Mesothelial cell of epicardium (in vitro differentiated cells): ENCODE data around the gene MAGI1. TPM values are rescaled to one million over a fixed set of nuclear protein-coding genes. Genes with fewer than 3 reads are reported as not detected.

Experiments used
- DNase-seq, 2 experiments: peaks; one replicate each; pipeline ENCODE4 v3.0.0; 2021; ENCODE audit warnings: low spot score in 2 of 2; ENCODE audit not compliant: unreplicated experiment in 2 of 2
- H3K27ac Mint-ChIP-seq: 2 replicates; pipeline ENCODE4 v1.8.0; 2021; ENCODE audit warnings: mixed read lengths
- H3K27me3 Mint-ChIP-seq: 2 replicates; pipeline ENCODE4 v1.8.0; 2021; ENCODE audit warnings: low read depth, mixed read lengths
- H3K36me3 Mint-ChIP-seq: 2 replicates; pipeline ENCODE4 v1.8.0; 2021; ENCODE audit warnings: mixed read lengths
- H3K4me1 Mint-ChIP-seq: 2 replicates; pipeline ENCODE4 v1.8.0; 2021; ENCODE audit warnings: mixed read lengths
- H3K4me3 Mint-ChIP-seq: 2 replicates; pipeline ENCODE4 v1.8.0; 2021; ENCODE audit warnings: mild to moderate bottlenecking, moderate library complexity, mixed read lengths
- H3K9me3 Mint-ChIP-seq: 2 replicates; pipeline ENCODE4 v1.8.0; 2021; ENCODE audit warnings: mixed read lengths
- CTCF ChIP-seq: fragments of 200-600 bp; sonication (generic); IDR thresholded peaks from one replicate; pipeline ENCODE4 v1.5.0; 2021; ENCODE audit warnings: antibody characterized with exemption; ENCODE audit not compliant: unreplicated experiment
- total RNA-seq: library from RNA; stranded (reverse); gene quantifications from 3 replicates; pipeline ENCODE4 v1.2.1, GENCODE V29; 2021

Gene MAGI1
- total RNA-seq, 1 donor from 2014 or later, result 65.6 TPM

DNA sequence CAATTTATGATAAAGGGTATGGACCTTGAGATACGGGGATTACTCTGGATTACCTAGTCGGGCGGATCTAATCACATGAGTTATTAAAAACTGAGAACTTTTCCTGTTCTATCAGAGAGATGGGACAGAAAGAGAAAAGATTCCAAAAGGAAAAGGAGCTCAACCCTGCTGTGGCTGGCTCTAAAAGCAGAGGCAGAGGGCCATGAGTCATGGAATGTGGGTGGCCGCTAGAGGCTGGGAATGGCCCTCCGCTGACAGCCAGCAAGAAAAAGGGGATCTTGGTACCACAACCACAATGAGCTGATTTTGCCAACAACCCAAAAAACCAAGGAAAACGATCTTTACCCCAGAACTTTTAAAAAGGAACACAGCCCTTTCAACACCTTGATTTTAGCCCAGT lies 210.0 kb downstream of the MAGI1 start:
- H3K27me3 Mint-ChIP-seq, result no peaks in the 10 kb centered on the region
- no peak overlapping the region for H3K4me3 Mint-ChIP-seq
- H3K36me3 Mint-ChIP-seq, result no peaks in the 10 kb centered on the region
- DNase-seq, result no peak
- TF ChIP-seq CTCF, result no peak
- no peaks in the 10 kb centered on the region for H3K9me3 Mint-ChIP-seq
- H3K4me1 Mint-ChIP-seq, result peaks cover 40% of the 10 kb centered on the region
- no peak overlapping the region for H3K27ac Mint-ChIP-seq

DNA sequence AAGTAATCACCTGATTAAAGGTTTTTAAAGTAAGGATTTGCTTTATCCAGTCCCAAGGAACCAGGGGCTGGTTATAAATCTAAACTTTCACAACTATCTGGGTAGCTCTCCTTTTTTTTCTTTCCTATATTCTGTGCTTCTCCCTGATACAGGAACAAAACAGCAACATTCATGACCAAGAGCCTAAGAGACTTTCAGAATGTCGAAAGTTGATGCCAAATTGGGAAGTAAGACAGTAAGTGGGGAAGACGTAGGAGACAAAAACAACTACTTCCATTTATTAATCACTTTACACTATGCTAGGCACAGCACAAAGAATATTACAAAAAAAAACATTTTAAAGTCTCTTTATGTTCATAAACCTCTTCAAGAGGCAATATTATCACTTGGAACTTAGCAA lies 211.6 kb downstream of the MAGI1 start:
- no peak for DNase-seq
- H3K4me1 Mint-ChIP-seq, result peaks cover 31% of the 10 kb centered on the region
- TF ChIP-seq CTCF, result no peak
- H3K27me3 Mint-ChIP-seq, result no peaks in the 10 kb centered on the region
- peaks cover 3% of the 10 kb centered on the region for H3K9me3 Mint-ChIP-seq
- H3K36me3 Mint-ChIP-seq, result peaks cover 3% of the 10 kb centered on the region
- no peak overlapping the region for H3K27ac Mint-ChIP-seq
- no peak overlapping the region for H3K4me3 Mint-ChIP-seq

GRCh38 chr3:65824166-65824565 lies 214.6 kb downstream of the MAGI1 start:
- Mint-ChIP-seq H3K9me3 (peaks cover 8% of the 10 kb centered on the region), H3K27ac (peak overlapping the region; percentile 45), H3K4me3 (no peak overlapping the region), H3K36me3 (peaks cover 6% of the 10 kb centered on the region), H3K4me1 (peaks cover 22% of the 10 kb centered on the region), H3K27me3 (no peaks in the 10 kb centered on the region)
- no peak for TF ChIP-seq CTCF
- no peak for DNase-seq

GRCh38 chr3:65820600-65820999 lies 218.1 kb downstream of the MAGI1 start:
- Mint-ChIP-seq H3K9me3 (peaks cover 8% of the 10 kb centered on the region), H3K27ac (no peak overlapping the region), H3K36me3 (peaks cover 6% of the 10 kb centered on the region), H3K4me3 (no peak overlapping the region), H3K4me1 (peaks cover 19% of the 10 kb centered on the region), H3K27me3 (no peaks in the 10 kb centered on the region)
- DNase-seq, result no peak
- no peak for TF ChIP-seq CTCF

- H3K36me3 Mint-ChIP-seq, result peaks cover 6% of the 10 kb centered on the region
- H3K27me3 Mint-ChIP-seq, result no peaks in the 10 kb centered on the region
- H3K9me3 Mint-ChIP-seq, result peaks cover 8% of the 10 kb centered on the region
- DNase-seq, result no peak
- no peak for TF ChIP-seq CTCF
- H3K27ac Mint-ChIP-seq, result no peak overlapping the region
- H3K4me1 Mint-ChIP-seq, result peaks cover 22% of the 10 kb centered on the region
- no peak overlapping the region for H3K4me3 Mint-ChIP-seq
These were observed 218.8 kb downstream of the MAGI1 start for GRCh38 chr3:65819896-65820295.

- H3K27me3 Mint-ChIP-seq, result no peaks in the 10 kb centered on the region
- H3K9me3 Mint-ChIP-seq, result peaks cover 7% of the 10 kb centered on the region
- no peak for TF ChIP-seq CTCF
- H3K4me1 Mint-ChIP-seq, result peaks cover 22% of the 10 kb centered on the region
- no peak overlapping the region for H3K27ac Mint-ChIP-seq
- no peak for DNase-seq
- H3K4me3 Mint-ChIP-seq, result no peak overlapping the region
- H3K36me3 Mint-ChIP-seq, result peaks cover 5% of the 10 kb centered on the region
These were observed 221.1 kb downstream of the MAGI1 start for GRCh38 chr3:65817553-65818126.
